ENCODE measurements around the gene COLEC12.
A peak's percentile ranks its signal among the peaks of the same experiment; 100 is the strongest.

Gene COLEC12

DNA sequence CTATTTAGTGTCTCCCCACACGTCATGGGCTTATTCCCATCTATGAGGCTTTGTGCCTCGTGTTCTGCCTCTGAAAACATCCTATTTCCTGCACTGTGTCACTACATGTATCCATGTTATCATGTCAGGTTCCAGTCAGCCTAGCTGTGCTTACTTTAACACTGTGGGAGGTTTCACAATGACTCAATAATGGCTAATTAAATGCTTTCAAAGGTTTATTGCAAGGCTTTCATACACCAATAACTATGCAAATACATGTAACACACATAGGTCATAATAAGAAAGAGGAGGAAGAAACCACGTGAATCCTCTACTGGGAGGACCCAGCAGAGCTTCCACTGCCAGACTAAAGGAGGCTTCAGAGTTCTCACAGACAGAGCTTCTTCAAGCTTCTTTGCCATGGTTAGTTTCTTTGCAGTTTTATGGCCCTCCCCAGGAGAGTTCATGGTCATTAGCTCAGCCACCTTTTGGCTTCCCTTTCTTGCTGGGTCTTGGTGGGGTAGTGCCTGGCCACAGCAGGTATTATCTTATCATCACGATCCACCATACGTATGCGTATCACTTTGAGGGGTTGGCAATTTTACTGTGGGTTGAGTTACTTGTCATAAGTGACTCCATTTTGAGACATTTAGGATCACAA lies 5.1 kb upstream of the COLEC12 start:
- DNase-seq, result no peak

DNA sequence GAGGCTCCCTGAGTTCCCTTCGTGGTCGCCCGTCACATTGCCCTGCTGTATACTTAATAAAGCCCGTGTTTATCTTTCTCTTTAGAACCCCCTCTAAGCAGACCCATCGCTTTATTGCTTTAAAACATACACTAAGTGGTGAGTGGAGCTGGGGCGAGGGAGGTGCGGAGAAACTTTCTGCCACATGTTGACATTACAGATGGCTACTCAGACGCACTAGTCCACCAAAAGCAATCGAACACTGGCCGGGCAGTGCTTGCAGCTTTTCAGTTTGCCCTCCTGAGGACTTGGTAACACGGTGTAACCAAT lies 859 bp upstream of the COLEC12 start:
- DNase-seq, result no peak

DNA sequence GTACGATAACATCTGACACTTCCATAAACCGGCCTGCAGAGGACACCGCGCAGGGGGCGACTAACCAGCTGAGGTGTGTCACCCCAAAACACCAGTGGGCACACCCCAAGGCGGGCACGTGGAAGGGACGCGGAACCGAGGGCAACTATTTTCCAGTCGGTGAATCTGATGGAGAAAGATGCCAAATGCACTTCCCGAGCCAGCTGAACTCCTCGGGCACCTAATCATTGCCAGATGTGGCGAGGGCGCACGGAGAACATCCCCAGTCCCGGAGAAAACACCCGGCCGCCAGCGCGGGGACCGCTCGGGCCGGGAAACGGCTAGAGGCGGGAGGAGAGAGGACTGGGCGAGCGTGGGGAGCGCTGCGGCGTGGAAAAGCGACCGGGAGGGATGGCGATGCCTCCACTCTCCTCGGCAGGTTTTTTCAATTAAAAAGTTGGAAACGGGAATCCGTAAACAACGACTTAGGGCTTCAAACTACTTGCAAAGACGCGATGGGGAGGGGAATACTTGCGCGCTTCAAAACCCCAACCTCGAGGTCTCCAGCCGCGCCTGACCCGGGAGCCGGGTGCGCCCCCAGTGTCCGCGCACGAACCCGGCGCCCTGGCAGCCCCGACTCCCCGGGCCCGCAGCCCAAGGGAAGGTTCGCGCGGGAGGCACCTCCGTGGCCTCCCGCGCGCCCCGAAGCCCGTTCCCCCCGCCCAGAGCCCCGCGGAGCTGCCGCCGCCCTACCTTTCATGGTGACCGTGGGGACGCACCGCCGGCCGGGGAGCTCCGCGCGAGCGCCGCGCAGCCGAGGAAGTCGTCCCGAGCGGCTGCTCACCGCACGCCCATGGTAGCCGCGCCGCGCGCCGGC lies 497 bp downstream of the COLEC12 start:
- DNase-seq, result no peak

DNA sequence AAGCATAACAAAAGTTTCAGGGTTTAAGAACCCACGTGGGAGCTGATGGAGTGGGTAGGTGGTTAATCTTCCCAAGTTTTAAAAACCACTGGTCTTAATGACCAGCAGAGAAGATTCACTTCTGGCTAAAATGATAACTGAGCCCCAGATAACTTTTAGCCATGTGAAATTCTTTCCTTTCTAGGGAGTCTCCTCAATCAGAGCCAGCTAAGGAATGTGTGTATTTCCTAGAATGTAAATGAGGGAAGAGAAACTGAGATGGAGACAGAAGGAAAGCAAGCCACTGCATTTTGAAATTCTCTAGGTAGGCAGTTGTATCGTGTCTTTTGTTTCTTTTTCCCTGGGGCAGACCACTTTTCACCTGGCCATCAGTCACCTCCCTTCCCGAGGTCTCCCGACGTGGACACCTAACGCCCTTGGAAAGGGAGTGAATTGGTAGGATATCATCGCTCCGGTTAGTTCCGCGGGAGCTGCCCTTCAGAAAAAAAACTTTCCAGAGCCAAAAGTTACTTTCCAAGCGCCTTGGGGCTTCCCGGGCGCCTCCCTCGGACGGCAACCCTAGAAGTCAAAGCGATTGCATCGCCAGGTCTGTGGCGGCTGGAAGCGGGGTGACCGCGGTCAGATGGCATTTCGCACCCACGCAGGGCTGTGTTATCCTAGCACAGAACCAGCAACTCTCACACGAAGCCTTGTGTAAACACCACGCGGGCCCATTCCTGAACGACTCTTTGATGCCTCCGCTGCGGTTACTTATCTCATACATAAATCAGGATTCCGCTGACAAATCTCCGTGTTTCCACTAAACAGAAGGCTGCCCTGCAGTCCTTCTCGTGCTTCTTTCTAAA lies 1.3 kb downstream of the COLEC12 start:
- peak; percentile 89 for DNase-seq

DNA sequence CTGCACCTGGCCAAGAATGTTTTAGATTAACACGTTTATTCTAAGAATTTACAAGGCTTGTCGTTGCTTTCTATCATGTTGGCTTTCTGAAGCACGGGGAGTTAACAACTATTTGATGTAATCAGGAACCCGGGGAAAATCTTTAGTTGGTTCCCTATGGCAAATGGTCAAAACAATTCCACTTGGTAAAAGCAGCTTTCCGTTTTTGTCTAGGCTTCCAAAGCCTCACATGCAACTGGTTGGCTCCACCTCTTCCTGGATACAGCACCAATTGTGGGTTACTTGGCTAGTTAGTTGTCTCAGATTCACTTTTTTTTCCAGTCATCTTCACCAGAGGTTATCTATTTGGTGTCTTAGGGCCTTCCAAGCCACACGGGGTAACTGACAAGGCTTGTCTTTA lies 2.8 kb downstream of the COLEC12 start:
- DNase-seq, result no peak

DNA sequence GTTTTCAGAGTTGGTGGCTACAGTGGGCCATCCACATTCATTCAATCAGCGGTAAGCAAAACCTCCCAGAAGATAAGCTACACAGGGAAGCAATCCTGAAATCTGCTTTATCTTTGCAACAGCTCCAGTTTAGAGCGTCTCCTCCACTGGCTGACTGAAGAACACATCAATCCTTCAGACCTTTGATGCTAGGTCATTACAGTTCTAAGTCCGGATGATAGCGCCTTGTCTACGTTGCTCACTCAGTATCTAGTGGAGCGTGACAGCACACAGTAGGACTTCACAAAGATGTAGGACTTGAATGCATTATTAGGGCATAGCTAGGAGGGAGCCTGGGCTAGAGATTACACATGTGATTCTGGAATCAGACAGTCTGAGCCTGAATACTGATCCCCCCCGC lies 5.0 kb downstream of the COLEC12 start:
- no peak for DNase-seq

DNA sequence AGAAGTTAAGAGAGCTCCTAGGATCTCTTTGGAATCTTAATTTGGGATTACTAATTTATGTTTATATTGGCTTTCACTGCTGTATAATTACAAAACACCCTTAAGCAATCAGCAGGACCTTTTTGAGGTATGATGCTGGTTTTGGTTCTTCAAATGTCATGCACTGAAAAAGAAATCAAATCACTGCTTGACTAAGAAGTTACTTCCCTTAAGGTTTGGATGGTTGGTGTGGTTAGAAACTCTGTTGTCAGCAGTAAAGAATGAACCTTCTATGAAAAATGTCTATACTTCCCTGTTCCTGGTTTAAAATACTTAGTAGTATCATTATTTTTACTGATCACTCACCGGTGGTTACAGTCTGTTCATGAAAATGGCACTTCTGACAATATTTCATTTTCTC lies 5.5 kb downstream of the COLEC12 start:
- DNase-seq, result peak; percentile 68

DNA sequence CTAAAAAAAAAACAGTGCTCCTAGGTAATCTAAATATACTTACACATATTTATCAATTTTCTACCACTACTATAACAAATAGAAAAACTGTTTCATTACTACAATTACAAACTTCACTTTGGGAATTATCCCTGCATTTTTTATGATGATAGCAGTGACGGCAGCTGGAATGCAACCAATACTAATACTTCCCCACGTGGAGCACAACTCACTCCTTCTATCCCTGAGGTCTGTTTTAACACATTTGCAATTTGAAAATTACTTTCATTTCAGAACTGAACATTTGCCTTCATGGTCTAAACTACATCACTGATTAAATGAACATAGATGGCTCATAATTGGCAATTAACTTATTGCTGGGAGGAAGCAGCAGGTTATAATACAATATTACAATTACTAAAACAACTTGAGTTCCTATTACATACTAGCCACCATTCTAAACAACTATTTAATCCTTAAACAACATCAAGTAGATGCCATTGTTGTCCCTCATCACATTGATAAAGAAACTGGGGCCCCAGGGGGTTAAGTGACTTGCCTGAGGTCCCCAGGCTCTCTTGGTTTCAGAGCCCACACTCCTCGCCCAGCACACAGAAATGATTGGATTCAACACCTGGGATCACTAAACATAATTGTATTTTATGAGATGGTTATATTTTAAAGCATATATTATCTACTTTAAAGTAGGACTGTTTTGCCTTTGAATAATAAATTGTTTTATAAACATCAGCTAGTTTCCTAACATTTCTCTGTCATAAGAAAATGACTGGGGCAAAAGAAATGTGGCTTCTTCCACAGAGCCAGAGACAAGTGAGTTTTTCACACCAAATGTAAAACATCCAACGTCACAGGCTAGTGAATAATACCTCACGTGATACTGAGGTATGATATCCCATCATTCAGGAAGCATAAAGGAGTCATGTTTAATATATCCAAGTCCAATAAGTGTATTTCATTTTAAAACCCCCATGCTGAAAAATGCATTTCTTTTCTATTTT lies 6.2 kb downstream of the COLEC12 start:
- peak; percentile 69 for DNase-seq

DNA sequence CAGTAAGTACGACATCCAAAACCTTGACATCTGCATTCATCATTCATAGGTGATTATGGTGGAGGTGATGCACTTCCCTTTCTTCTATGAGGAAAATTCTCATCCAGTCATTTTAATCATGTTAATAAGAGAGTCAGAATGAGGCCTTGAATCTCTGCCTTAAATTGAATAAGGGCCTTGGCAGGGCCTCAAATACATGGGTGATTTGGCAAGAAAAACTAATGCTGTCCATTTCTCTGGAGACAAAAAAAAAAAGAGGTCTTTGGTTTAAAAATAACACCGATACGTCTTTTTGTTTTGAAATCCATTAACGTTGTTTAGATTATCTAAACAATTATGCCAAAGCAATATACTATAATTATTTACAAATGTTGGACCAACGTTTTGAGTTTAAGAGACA lies 8.1 kb downstream of the COLEC12 start:
- no peak for DNase-seq

DNA sequence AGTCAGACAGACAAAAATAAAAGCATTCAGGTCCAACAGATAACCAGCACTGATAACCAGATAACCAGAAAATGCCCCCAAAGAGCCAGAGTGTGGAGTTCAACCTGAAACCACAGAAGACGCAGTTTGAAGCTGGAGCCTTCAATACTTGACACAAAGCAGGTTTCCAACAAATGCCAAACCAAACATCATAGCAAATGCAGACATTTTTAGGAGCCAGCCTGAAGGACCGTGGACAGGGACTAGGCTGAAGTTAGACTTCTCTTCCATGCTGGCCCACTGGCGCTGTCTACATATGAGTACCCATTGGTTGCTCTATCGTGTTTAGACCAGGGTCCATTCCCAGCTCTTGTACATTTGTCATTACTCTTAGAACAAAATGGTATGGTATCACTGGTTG lies 9.9 kb downstream of the COLEC12 start:
- DNase-seq, result no peak

DNA sequence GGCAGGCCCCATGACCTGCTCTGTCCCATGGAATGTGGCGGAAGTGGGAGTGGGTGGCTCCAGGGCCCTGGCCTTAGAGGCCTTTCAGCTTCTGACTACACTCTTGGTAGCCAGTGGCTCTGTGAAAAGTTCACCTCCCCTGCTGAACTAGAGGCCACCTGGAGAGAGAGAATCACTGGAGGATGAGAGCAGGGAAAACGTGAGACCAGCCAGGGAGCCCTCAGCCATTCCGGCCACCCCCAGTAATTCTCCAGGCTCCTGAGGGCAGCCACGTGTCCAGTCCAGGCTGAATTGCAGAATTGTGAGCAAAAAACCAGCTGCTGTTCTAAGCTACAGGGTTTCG lies 10.5 kb downstream of the COLEC12 start:
- no peak for DNase-seq

DNA sequence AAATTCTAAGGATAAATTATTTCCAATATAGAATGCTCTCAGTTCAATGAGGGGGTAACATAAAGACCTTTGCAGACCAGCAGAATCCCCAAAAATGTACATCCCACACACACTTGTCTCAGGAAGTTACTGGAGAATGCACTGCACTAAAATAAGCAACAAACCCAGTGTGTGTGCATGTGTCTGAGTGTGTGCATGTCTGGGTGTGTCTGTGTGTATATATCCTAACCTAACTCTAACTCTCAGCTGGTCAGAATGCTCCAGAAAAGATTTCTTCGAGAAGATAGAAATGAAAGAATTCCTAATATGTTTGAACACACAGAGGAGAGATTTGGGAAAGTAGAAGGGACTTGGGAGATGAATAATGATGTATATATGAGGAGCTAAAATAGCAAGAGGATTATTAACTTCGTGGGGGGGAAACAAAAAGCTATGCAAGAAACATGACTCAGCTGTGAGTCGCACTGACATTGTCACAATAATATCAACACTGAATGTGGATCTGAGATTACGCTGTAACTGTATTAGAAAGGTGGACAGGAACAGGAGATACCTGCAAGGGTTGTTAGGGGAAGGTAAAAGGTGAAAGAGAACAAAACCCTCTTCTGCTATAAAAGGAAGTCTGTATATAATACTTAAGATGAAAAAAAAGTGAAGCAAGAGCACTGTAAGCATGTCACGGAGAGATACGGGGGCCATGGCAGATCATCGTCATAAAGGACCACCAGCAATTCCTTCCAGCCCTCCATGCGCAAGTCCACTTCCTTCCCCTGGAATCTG lies 11.1 kb downstream of the COLEC12 start:
- DNase-seq, result peak; percentile 92

DNA sequence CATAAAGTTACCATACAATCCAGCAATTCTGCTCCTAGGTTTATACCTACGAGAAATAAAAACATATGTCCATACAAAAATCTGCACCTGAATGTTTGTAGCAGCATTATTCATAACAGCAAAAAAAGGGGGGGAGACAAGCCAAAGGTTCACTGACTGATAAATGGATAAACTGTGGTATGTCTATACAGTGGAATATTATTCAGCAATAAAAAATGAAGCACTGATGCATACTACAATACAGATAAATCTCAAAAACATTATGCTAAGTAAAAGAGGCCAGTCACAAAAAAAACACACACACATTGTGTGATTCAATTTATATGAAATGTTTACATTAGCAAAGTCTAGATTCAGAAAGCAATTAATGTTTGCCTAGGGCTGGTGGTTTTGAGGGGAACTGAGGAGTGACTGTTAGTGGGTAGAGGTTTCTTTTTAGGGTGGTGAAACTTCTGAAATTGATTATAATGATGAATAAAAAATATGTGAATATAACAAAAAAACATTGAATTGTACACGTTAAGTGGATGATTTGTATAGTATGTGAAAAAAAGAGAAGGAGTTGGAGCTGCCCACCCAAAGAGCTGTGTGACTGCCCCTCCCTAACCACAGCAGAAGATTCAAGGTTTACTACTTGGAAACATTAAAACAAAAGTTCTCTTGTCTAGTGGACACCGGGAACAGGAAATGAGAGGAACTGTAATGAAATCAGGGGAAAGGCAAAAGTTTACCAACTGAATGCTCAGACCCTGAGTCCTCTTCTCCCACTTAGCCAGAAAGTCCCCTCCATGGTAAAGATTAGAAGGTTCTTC lies 13.4 kb downstream of the COLEC12 start:
- peak; percentile 52 for DNase-seq

DNA sequence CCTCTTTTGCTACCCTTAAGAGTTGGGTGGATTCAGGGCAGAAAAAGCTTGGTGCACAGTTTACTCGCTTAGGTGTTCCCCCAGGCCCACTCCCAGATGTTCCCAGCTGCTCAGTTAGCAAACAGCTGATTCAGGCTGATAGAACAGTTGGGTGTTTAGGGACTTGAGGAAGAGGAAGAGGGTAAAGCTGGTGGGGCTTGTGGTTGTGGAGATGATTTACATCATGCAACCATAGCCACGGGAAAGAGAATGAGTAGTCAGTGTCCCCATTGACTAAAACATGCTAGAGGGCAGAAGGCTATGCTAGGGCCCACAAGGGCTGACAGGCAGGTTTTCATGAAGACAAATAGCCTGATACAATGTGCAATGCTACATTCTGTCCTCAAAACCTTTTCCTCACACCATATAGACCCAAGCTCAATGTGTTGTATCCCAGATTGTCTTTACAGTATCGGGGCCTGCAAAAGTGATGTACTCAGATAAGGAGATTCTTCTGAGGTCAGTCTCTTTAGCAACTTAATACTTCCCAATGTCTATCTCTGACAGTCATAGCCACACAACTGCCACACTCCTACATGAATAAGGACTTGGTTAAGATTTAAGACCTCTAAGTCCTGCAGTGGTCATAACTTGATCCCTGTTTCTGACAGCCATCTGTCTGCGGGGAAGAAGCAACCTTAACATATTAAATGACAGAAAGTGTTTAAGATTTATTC lies 15.6 kb downstream of the COLEC12 start:
- no peak for DNase-seq

DNA sequence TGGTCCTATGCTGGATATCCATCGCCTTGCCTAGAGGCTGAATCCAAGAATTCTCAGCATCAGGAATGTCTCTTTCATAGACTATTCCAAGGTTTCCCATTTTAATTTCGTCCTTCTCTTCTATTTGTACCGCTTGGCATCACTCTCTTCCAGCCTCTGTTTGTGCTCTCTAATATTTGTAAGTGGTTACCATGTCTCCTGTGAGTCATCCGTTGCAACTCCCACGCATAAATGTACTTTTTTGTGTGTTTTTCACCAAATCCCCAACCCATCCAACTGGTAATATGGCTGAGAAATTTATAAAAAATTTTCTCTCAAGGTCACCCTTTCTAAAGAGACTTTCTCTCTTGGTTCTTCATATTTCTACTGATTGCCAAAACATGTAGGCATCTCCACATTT lies 21.8 kb downstream of the COLEC12 start:
- no peak for DNase-seq

DNA sequence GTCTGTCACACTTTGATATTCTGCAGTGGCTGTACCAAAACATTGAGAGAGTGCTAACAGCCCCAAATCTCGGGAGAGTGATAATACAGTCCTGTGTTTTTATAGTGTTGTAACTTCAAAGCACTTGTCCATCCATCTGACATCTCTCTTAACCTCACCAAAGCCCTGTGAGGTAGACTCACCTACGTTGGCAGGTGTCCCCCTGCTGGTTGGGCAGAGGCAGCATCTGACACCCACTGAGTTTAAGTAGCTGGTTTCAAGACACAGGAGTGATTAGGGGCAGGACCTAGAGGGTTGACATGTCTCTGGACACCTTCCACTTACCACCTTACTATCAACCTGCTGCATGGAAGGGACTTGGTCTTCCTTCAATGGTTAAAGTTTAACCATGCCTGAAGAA lies 22.9 kb downstream of the COLEC12 start:
- DNase-seq, result no peak

DNA sequence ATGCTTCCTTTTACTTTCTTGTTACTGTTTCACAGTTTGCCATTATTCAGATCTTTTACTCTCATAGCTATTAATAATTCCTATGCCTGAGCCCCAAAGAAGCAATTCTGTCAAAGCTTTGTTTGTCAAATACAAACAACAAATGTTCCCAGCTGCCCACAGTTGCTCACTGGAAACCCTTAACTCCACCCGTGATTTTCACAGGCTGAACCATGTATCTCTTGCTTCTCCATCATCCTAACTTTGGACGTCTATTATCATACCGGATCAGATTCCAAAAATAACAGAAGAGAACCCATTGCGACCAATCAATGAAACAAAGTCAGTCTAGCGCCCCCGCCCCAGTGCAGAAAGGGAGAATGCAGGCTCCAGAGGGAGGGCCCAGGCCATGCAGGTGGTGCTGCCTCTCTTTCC lies 24.2 kb downstream of the COLEC12 start:
- DNase-seq, result no peak

DNA sequence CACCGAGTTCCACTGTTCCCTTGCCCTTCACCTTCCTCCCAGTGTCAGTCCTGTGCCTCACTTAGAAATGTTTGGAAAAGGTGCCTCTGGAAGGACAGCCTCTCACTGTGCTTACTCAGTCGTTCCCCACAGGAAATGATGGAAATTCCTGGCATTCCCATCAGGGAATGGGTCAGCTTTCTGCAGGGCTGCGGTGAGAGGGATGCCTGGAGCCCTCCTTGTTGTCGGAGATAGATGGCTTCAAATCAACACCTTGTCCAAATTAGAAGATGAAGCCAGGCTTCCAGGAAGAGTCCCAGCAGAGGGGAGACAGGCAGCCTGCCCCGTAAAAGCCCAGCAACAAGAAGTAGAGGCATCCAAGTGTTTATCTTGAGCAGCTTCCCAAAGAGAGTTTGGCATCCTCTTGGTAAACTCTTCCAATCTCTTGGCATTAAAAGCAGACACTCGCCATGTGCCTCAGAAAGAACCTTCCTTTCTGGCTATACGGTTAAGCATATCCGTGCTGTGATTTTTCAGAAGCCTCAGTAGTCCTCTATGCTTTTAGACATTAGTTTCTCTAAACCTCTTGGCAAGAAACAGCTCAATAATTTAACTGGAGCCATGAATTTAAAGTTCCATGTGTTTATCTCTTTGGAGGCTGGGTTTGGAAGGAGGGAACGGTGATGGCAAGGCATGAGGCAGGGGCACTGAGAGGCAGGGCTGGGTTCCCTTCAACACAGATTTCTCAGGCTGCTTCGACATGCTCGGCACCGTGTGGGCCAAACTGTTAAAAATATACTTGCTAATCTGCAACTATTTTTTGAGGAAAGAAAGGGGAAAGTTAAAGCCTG lies 25.1 kb downstream of the COLEC12 start:
- DNase-seq, result peak; percentile 99

DNA sequence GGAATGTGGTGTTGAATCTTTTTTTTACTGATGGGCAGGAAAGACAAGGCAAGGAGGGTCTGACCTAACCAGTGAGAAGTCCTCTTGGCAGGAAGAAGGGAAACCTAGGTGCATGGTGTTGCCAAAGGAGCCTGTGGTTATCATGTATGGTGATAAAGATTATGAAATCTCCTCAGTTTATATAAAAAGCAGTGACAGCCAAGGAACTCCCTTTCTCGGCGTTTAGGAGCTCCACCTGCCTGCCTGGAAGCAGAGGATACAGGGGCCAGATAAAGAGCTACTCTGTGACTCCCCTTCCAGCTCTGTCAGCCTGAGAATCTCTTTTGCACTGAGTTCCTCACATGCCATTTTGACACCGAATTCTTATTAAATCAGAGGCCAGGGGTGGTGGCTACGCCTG lies 26.1 kb downstream of the COLEC12 start:
- DNase-seq, result no peak
